H1 (cell line): ENCODE measurements around the gene CAMK2B. TPM values are rescaled to one million over a fixed set of nuclear protein-coding genes. Genes with fewer than 3 reads are reported as not detected.

ENCODE experiments used
- CTCF ChIA-PET: fragments of 300-600 bp; sonication (Branson Sonifier 250); formaldehyde crosslinking; loops from one replicate; lab custom pipeline; 2021; ENCODE audit not compliant: partially characterized antibody; lab: Charles Lee
- POLR2A ChIA-PET: fragments of 300-600 bp; sonication (Branson Sonifier 250); formaldehyde crosslinking; loops from one replicate; lab custom pipeline; 2021; ENCODE audit warnings: inconsistent platforms; ENCODE audit not compliant: partially characterized antibody; lab: Charles Lee
- DNase-seq, 2 experiments: peaks; one replicate each; pipeline versions ENCODE4 v3.0.0 to v3.0.0-alpha.2; 2010 to 2022; ENCODE audit warnings: low spot score in 2 of 2, low read depth in 1 of 2, mixed read lengths in 1 of 2
- FAIRE-seq: peaks from 2 replicates; lab custom pipeline; 2011; peaks lifted over from hg19 to GRCh38; lab: Jason Lieb, UNC
- H2AFZ ChIP-seq: 2 replicates; pipeline ENCODE4 v1.8.1; 2012; ENCODE audit warnings: low read length, inconsistent platforms
- H2AK5ac ChIP-seq: 2 replicates; pipeline ENCODE4 v1.6.1; 2013; ENCODE audit warnings: low read depth, low read length
- H2BK120ac ChIP-seq: replicated peaks from 2 replicates; pipeline ENCODE3; 2013; ENCODE audit warnings: low read depth, low read length, inconsistent platforms
- H2BK12ac ChIP-seq: 2 replicates; pipeline ENCODE4 v1.6.1; 2013; ENCODE audit warnings: low read depth, low read length
- H2BK15ac ChIP-seq: 2 replicates; pipeline ENCODE4 v1.6.1; 2013; ENCODE audit warnings: low read length
- H2BK20ac ChIP-seq: 2 replicates; pipeline ENCODE4 v1.6.1; 2013; ENCODE audit warnings: low read length
- H2BK5ac ChIP-seq: 2 replicates; pipeline ENCODE4 v1.6.1; 2013; ENCODE audit warnings: low read depth, low read length
- H3K14ac ChIP-seq: 2 replicates; pipeline ENCODE4 v1.6.1; 2013; ENCODE audit warnings: inconsistent platforms; ENCODE audit not compliant: insufficient read length
- H3K18ac ChIP-seq: 2 replicates; pipeline ENCODE4 v1.6.1; 2013; ENCODE audit warnings: low read length; ENCODE audit errors: extremely low read depth
- H3K23ac ChIP-seq: 2 replicates; pipeline ENCODE4 v1.6.1; 2013; ENCODE audit warnings: inconsistent platforms; ENCODE audit not compliant: insufficient read length
- H3K23me2 ChIP-seq: 2 replicates; pipeline ENCODE4 v1.6.1; 2013; ENCODE audit warnings: low read depth, low read length
- H3K27ac ChIP-seq: 2 replicates; pipeline ENCODE4 v1.6.1; 2011; ENCODE audit warnings: low read depth, low read length, inconsistent platforms
- H3K27me3 ChIP-seq, 4 experiments: replicated peaks in 1 of 4; 1 replicate in 1 of 4; 2 replicates in 3 of 4; pipeline versions ENCODE4 v1.6.1 to v1.8.1; 2011 to 2013; ENCODE audit warnings: low read length in 3 of 4, mild to moderate bottlenecking in 3 of 4, inconsistent platforms in 2 of 4, mixed read lengths in 2 of 4, moderate library complexity in 1 of 4; ENCODE audit not compliant: control insufficient read depth in 3 of 4, insufficient read depth in 3 of 4; ENCODE audit errors: extremely low read depth in 1 of 4
- H3K36me3 ChIP-seq, 4 experiments: 2 replicates each; pipeline versions ENCODE4 v1.6.1 to v1.8.1; 2011 to 2013; ENCODE audit warnings: mild to moderate bottlenecking in 4 of 4, low read length in 3 of 4, moderate library complexity in 2 of 4, control low read depth in 1 of 4, inconsistent platforms in 1 of 4; ENCODE audit not compliant: insufficient read depth in 4 of 4, control insufficient read depth in 2 of 4
- H3K4ac ChIP-seq: replicated peaks from 2 replicates; pipeline ENCODE3; 2013; ENCODE audit warnings: low read length, low read depth, mixed read lengths, inconsistent platforms; ENCODE audit not compliant: insufficient read length
- H3K4me1 ChIP-seq, 4 experiments: replicated peaks in 1 of 4; 1 replicate in 1 of 4; 2 replicates in 3 of 4; pipeline versions ENCODE4 v1.6.1 to v1.8.1; 2011 to 2013; ENCODE audit warnings: low read length in 3 of 4, inconsistent platforms in 2 of 4, mixed read lengths in 1 of 4; ENCODE audit not compliant: insufficient read depth in 4 of 4, control insufficient read depth in 3 of 4
- H3K4me2 ChIP-seq, 2 experiments: 2 replicates each; pipeline versions ENCODE4 v1.6.1 to v1.8.1; 2011 to 2013; ENCODE audit warnings: low read depth in 2 of 2, low read length in 2 of 2, control low read depth in 1 of 2, inconsistent platforms in 1 of 2, mild to moderate bottlenecking in 1 of 2; ENCODE audit not compliant: insufficient read depth in 1 of 2
- H3K4me3 ChIP-seq, 4 experiments: fragments of 200-600, 300-600 bp in 1 of 4; sonication (generic), shearing (Covaris generic), sonication (Bioruptor Twin) in 1 of 4; 2 replicates each; pipeline versions ENCODE4 v1.5.1 to v1.8.1; 2011 to 2016; ENCODE audit warnings: low read length in 4 of 4, low read depth in 3 of 4, control low read depth in 2 of 4, inconsistent platforms in 2 of 4, mild to moderate bottlenecking in 2 of 4, mixed read lengths in 1 of 4, moderate library complexity in 1 of 4; ENCODE audit not compliant: insufficient read depth in 2 of 4; ENCODE audit errors: extremely low read depth in 1 of 4
- H3K56ac ChIP-seq: replicated peaks from 2 replicates; pipeline ENCODE3; 2013; ENCODE audit warnings: low read depth, mild to moderate bottlenecking, mixed read lengths, low read length, inconsistent platforms; ENCODE audit not compliant: insufficient read length
- H3K79me1 ChIP-seq: 2 replicates; pipeline ENCODE4 v1.6.1; 2013; ENCODE audit warnings: low read depth, low read length, control low read depth
- H3K79me2 ChIP-seq, 2 experiments: 2 replicates each; pipeline versions ENCODE4 v1.6.1 to v1.8.1; 2012 to 2013; ENCODE audit warnings: low read length in 2 of 2, mild to moderate bottlenecking in 2 of 2, inconsistent platforms in 1 of 2; ENCODE audit not compliant: insufficient read depth in 2 of 2, control insufficient read depth in 1 of 2
- H3K9ac ChIP-seq, 4 experiments: replicated peaks in 1 of 4; 1 replicate in 1 of 4; 2 replicates in 3 of 4; pipeline versions ENCODE4 v1.6.1 to v1.8.1; 2011 to 2013; ENCODE audit warnings: low read depth in 3 of 4, low read length in 3 of 4, control low read depth in 2 of 4, mild to moderate bottlenecking in 2 of 4, moderate library complexity in 2 of 4, inconsistent platforms in 1 of 4; ENCODE audit errors: extremely low read depth in 1 of 4
- H3K9me3 ChIP-seq, 2 experiments: 2 replicates each; pipeline versions ENCODE4 v1.6.1 to v1.8.1; 2012 to 2013; ENCODE audit warnings: mild to moderate bottlenecking in 2 of 2, moderate library complexity in 2 of 2, control low read depth in 1 of 2, inconsistent platforms in 1 of 2, low read depth in 1 of 2, low read length in 1 of 2, mixed read lengths in 1 of 2; ENCODE audit not compliant: insufficient read depth in 2 of 2
- H4K20me1 ChIP-seq, 2 experiments: replicated peaks in 1 of 2; 2 replicates each; pipeline versions ENCODE3 to v1.8.1; 2011 to 2013; ENCODE audit warnings: inconsistent platforms in 2 of 2, low read length in 2 of 2, mild to moderate bottlenecking in 1 of 2; ENCODE audit not compliant: insufficient read depth in 2 of 2, control insufficient read depth in 1 of 2
- H4K5ac ChIP-seq: 2 replicates; pipeline ENCODE4 v1.6.1; 2013; ENCODE audit warnings: low read length, low read depth, mixed read lengths, inconsistent platforms; ENCODE audit not compliant: insufficient read length
- H4K8ac ChIP-seq: 2 replicates; pipeline ENCODE4 v1.8.0; 2013; ENCODE audit warnings: mild to moderate bottlenecking, moderate library complexity, low read length, inconsistent platforms; ENCODE audit not compliant: insufficient read depth; ENCODE audit errors: extremely low read depth
- H4K91ac ChIP-seq: replicated peaks from 2 replicates; pipeline ENCODE3; 2013; ENCODE audit warnings: low read length, mixed read lengths, inconsistent platforms; ENCODE audit not compliant: insufficient read length
- CREB1 ChIP-seq: IDR thresholded peaks from 2 replicates; pipeline ENCODE4 v1.6.1; 2012; ENCODE audit warnings: inconsistent platforms
- KDM1A ChIP-seq: fragments of 200-600, 300-600 bp; sonication (generic); IDR thresholded peaks from 2 replicates; pipeline ENCODE4 v1.7.1; 2016; ENCODE audit warnings: mild to moderate bottlenecking, low read length, borderline replicate concordance
- RAD21 ChIP-seq, 2 experiments: IDR thresholded peaks in 1 of 2; conservative IDR thresholded peaks in 1 of 2; 2 replicates each; pipeline ENCODE4 v1.6.1; 2011; ENCODE audit warnings: low read depth in 2 of 2, low read length in 2 of 2, improper control_type of control experiment in 1 of 2, inconsistent platforms in 1 of 2, mild to moderate bottlenecking in 1 of 2, moderate library complexity in 1 of 2
- WGBS, 2 experiments: shearing (Covaris generic) in 1 of 2; methylation state at CpG; one replicate each; pipeline versions ENCODE4 v1.1.6 to v1.1.7; 2013 to 2015; ENCODE audit warnings: low lambda C conversion rate in 2 of 2, mixed read lengths in 2 of 2, inconsistent platforms in 1 of 2, low coverage in 1 of 2, missing lambda C conversion rate in 1 of 2; ENCODE audit not compliant: insufficient replicate concordance in 2 of 2, insufficient coverage in 1 of 2, insufficient read length in 1 of 2; ENCODE audit errors: extremely low coverage in 1 of 2, missing lambda C conversion rate in 1 of 2; 5-methylcytosine and 5-hydroxymethylcytosine counted together
- polyA plus RNA-seq, 7 experiments: library from polyadenylated mRNA; depleted of rRNA in 3 of 7; stranded (reverse) in 5 of 7; unstranded in 2 of 7; fragments of >200 nt in 5 of 7; fragments of 200-250 nt in 2 of 7; gene quantifications; 1 replicate in 5 of 7; 2 replicates in 1 of 7; 4 replicates in 1 of 7; pipeline versions ENCODE4 v1.2.1 to v1.2.3, GENCODE V29; 2011 to 2013; ENCODE audit warnings: missing spikeins in 2 of 7, mixed read lengths in 2 of 7
- total RNA-seq: library from RNA; stranded (reverse); fragmentation: NEBNext Ultra II Directional; extraction: Animal tissue kit (Norgen Biotek cat#: 25700); gene quantifications from 2 replicates; pipeline ENCODE4 v1.2.1, GENCODE V29; 2021
- TF ChIP-seq, protein P1 (sequence below), 3 experiments: IDR thresholded peaks; 1 replicate in 2 of 3; 2 replicates in 1 of 3; pipeline versions ENCODE4 v1.5.1 to v1.6.1; 2011; ENCODE audit warnings: low read length in 3 of 3, mild to moderate bottlenecking in 3 of 3, inconsistent platforms in 2 of 3, low read depth in 1 of 3, moderate library complexity in 1 of 3; ENCODE audit not compliant: insufficient read depth in 1 of 3; ENCODE audit errors: control extremely low read depth in 1 of 3

The CAMK2B gene
- total and polyA plus RNA-seq, 2 of the 8 experiments (the other 6 are each of a cell fraction or from before 2014, with no cell fraction given): 0.05 to 0.15 TPM

DNA sequence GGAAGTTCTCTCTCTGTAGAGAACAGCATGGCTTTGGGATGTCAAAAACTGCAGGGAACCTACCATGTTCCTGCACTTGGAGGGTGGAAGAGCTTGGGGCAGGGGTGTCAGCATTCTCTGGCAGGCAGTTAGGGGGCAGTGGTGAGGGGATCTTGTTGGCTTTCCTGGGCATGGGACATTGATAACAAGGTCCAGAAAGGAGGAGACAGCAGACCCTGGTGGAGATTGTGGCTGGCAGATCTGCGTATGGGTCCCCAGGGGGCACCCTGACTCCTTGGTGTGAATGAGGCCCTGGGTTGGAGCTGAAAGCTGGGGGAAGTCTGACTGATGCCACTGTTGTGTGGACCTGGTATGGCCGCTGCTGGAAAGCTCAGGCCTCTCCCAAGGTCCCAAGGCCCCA is 22.9 kb upstream of the CAMK2B start:
- Histone ChIP-seq H2BK120ac (no peak overlapping the region), H3K27ac (no peak overlapping the region), H3K23me2 (no peaks in the 10 kb centered on the region), H3K9me3 (peaks cover under 1 to 5% of the 10 kb centered on the region in 2 experiments; a peak in 2 of 4 replicates), H4K8ac (no peak overlapping the region), H3K36me3 (no peaks in the 10 kb centered on the region), H2AFZ (no peak overlapping the region), H3K79me1 (no peaks in the 10 kb centered on the region)
- FAIRE-seq: peak; percentile 63
- DNase-seq: peak in 1 of 2 experiments; percentile 63
- 86% methylated on average over 2 of the region's 2 CpGs; no CpG with 5 or more reads in 1 of the 2 experiments for WGBS, 2 experiments
- TF ChIP-seq, protein P1, sequence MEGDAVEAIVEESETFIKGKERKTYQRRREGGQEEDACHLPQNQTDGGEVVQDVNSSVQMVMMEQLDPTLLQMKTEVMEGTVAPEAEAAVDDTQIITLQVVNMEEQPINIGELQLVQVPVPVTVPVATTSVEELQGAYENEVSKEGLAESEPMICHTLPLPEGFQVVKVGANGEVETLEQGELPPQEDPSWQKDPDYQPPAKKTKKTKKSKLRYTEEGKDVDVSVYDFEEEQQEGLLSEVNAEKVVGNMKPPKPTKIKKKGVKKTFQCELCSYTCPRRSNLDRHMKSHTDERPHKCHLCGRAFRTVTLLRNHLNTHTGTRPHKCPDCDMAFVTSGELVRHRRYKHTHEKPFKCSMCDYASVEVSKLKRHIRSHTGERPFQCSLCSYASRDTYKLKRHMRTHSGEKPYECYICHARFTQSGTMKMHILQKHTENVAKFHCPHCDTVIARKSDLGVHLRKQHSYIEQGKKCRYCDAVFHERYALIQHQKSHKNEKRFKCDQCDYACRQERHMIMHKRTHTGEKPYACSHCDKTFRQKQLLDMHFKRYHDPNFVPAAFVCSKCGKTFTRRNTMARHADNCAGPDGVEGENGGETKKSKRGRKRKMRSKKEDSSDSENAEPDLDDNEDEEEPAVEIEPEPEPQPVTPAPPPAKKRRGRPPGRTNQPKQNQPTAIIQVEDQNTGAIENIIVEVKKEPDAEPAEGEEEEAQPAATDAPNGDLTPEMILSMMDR (IDR thresholded peaks at IDR 0.05; ENCODE audit: control extremely low read depth in 1 of 3, insufficient read depth in 1 of 3, low read depth in 1 of 3, low read length in 3 of 3): peak; percentile 70 to 89 (median 78)
- TF ChIP-seq CREB1 (0 out of 2 replicates have a peak, but pooled peaks have one; percentile 28), RAD21 (IDR thresholded peaks at IDR 0.05 in 1 of 2, conservative IDR thresholded peaks at IDR 0.05 in 1 of 2; ENCODE audit: low read depth in 2 of 2, low read length in 2 of 2) (peak; percentile 75 to 78), KDM1A (no peak)
- TF ChIP-seq, all 59 proteins: peak for 3
- H3K4me1 ChIP-seq: 0 out of 7 replicates have a peak, but pooled peaks cover 0 to 3% (median 0%) of the 10 kb centered on the region in 4 experiments
- no peak overlapping the region for H2BK15ac ChIP-seq
- no peak overlapping the region for H3K18ac ChIP-seq
- no peak overlapping the region for H3K9ac ChIP-seq
- no peak overlapping the region for H3K4me2 ChIP-seq
- no peak overlapping the region for H2BK20ac ChIP-seq
- H3K23ac ChIP-seq: no peak overlapping the region
- H3K56ac ChIP-seq: no peak overlapping the region
- H3K14ac ChIP-seq: no peak overlapping the region
- no peak overlapping the region for H4K5ac ChIP-seq
- H2AK5ac ChIP-seq: no peak overlapping the region
- CTCF ChIA-PET: interaction anchor here (0.5 to 4.0 kb wide), 48 partner anchors 9 to 225 kb away, joined by 3 to 39 read pairs (median 4); partner anchors contain the start of gene DDX56
- no peak overlapping the region for H3K4me3 ChIP-seq
- H4K91ac ChIP-seq: no peak overlapping the region
- POLR2A ChIA-PET: interaction anchor here (1.0 to 1.2 kb wide), 2 partner anchors 214 to 225 kb away, joined by 3 read pairs; partner anchors contain the start of gene DDX56
- no peaks in the 10 kb centered on the region for H3K27me3 ChIP-seq
- H3K4ac ChIP-seq: no peak overlapping the region
- no peaks in the 10 kb centered on the region for H4K20me1 ChIP-seq
- no peak overlapping the region for H2BK5ac ChIP-seq
- H3K79me2 ChIP-seq: no peaks in the 10 kb centered on the region
- no peak overlapping the region for H2BK12ac ChIP-seq
